GM19035 (cell line): ENCODE data around the gene BABAM1.

Experiments used
- ATAC-seq: cut with Tn5 transposase; IDR thresholded peaks from one replicate; pipeline ENCODE4 v1.9.1; 2021; ENCODE audit not compliant: unreplicated experiment

BABAM1 gene

DNA sequence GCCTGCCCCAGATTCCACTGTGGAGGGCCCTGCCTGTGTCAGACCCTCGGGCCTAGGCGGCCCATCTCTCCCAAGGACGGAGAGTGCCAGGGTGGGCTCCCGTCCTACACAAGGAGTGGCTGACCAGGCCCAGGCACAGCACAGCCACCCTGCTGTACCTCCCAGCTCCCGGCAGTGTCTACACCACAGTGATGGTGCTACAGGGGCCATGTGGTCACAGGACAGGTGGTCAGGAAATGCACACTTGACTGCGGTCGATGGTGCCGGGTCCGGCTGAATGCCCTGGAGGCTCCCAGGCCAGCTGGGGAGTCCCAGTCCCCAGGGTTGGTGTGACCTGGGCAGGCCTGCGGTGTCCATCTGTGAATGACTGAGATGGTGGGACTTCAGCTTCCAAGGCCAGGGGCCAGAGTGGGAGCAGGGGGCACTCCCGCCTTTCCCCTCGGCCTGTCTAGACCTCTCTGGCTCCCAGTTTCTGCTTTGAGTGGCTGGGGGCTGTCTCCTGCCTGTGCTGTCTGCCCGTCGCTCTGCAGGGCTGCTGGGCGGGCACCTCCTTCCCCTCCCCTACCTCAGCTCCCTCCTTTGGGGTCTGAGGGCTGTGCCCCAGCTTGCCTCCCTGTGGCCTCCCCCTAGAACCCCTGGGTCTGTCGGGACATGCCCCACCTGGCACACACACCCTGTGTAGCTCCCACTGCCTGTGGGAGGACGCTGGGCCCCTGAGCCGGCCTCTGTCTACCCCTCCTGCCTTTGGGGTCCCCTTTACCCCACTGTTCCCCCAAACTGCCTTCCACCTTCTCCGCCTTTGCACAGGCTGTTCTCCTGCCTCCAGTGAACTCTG is 54.6 kb downstream of the BABAM1 start:
- ATAC-seq = no peak

DNA sequence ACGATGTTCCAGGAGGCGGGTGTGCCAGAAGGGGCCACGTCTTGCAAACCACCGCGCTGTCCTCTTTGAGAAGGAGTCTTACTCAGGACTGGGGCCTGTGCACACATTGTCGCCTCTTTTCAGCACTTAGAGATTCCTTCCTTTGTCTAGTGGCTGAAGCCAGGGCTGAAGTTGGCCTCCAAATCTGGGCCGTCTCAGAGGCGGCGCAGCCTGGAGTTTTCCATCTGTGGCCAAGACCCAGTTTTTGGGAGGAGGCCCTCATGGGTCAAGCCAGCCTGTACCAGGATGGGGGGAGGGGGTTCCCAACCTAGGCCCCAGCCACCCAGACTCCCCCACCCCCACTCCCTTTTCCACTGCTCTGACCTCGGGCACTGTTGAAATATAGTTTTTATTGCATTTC is 55.6 kb downstream of the BABAM1 start:
- no peak for ATAC-seq

DNA sequence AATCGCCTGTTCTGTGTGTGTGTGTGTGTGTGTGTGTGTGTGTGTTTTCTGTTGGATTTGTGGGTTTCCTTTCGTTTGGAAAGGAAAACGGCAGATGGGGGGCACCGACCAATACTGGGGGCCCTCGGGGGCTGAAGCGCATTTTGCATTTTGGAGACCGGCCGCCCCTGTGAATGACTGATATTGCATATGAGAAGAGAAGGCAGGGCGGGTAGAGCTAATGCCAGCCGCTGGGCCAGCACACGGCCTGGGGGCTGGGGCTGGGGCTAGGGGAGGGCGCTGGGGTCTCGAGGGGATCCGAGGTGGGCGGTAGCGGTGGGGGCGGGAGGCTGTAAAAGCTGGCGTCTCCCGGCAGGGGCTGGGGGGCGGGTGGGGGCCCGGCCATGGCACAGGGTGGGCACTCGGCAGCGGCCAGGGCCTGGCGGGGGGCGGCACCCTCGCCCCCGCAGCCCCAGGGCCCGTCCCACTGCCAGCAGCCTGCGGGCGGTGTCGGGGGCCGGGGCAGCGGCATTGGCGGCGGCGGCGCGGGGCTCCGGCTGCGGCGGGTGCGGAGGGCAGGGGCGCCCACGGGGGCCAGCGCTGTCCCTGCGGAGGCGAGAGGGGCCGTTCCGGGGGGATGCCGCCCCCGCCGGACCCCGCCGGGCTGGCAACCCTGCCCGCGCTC is 56.2 kb downstream of the BABAM1 start:
- ATAC-seq = no peak

DNA sequence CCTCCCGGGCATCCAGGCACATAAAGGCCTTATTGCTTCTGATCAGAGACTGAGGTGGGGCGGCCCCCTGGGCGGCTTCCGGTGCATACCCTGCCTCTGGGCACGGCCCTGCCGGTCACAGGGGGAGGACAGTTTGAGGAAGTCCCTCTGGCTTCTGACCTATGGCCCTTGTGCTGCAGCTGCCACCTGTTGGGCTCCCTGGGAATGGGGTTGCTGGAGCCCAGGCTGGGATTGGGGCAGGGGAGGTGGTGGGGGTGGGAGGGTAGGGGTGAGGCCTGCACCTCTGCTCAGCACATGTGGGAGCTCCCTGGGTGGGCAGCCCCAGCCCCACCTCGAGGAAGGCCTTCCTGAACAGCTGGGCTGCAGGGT is 56.7 kb downstream of the BABAM1 start:
- ATAC-seq = no peak

DNA sequence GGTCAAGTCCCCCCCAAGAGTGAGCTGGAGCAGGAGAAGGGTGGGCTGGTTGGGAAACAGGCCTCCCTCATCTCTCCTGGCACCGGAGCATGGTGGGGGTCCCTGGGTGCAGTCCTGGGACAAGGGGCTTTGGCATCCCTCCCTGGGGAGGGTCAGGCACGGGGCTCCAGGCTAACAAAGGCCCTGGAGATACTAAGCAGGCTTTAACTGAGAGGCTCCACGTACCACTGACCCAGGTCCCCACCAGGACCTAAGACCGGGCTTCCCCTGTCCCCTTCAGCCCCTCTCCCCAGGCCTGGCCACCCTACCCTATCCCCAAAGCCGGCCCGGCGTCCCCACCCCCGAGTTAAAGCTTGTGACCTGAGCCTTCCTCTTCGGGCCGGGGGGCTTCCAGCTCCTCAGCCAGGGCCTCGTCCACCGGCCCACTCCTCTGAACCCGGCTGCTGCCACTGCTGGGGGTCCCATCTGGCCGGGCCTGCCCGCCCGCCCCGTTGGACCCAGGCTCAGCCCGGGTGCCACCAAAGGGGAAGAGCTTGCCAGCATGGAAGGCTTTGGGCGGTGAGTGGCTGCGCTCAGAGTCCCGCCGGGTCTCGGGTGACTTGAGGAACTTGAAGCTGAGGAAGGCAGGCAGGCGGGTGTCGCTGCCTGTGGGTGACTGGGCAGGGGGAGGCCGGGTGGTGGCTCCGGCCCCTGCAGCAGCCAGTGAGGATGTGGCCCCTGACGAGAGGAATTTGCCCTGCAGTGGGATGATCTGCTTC is 57.3 kb downstream of the BABAM1 start:
- no peak for ATAC-seq

DNA sequence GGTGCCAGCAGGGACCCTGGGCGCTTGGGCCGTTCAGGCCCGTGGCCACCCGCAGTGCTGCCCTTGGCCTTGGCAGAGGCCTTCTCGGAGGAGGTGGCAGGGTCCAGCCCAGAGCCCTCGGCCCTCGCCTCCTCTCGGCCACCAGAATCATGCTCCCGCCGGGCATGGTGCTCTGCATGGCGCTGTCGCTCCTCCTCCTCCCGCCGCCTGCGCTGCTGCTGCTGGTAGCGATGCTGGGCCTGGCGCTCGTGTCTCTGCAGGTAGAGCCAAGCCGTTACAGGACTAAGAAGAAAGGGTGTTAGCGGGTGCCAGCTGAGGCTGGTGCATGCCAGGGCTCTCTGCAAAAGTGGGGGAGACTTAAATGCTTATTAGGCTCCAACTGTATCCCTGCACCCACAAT is 57.9 kb downstream of the BABAM1 start:
- no peak for ATAC-seq

DNA sequence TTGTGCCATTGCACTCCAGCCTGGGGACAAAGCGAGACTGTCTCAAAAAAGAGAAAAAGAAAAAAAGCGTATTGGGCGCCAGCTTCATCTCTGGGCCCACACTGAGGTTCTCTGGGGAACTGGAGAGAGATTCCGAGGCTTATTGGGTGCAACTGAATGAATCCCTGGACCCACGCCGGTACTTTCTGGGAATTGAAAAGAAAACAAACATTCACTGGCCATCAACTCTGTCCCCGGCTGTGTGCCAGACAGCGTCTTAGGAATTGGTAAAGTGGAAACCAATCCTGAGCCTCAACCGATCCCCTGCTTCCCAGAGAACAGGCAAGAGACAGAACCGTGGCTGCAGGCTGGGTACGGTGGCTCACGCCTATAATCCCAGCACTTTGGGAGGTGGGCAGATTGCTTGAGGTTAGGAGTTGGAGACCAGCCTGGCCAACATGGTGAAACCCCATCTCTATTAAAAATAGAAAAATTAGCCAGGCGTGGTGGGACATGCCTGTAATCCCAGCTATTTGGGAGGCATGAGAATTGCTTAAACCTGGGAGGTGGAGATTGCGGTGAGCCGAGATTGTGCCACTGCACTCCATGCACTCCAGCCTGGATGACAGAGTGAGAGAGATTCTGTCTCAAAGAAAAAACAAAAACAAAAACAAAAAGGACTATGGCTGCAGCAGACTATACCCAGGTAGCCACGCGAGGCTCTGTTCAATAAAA is 58.8 kb downstream of the BABAM1 start:
- ATAC-seq = no peak

DNA sequence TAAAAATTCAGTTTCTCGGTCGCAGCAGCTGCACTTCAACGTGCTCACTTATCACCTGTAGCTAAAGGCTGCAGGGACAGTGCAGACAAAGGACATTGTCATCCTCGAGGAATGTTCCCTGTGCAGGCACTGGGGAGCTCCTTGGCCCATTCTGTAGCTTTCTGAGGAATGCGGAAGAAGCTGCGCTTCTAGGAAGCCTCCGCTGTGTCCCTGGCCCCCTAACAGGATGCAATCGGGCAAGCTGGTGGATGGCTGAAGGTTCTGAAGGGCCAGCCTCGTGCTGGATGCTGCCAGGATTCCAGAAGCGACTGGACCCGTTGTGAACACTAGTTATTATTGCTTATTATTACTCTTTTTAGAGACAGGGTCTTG is 59.3 kb downstream of the BABAM1 start:
- no peak for ATAC-seq

DNA sequence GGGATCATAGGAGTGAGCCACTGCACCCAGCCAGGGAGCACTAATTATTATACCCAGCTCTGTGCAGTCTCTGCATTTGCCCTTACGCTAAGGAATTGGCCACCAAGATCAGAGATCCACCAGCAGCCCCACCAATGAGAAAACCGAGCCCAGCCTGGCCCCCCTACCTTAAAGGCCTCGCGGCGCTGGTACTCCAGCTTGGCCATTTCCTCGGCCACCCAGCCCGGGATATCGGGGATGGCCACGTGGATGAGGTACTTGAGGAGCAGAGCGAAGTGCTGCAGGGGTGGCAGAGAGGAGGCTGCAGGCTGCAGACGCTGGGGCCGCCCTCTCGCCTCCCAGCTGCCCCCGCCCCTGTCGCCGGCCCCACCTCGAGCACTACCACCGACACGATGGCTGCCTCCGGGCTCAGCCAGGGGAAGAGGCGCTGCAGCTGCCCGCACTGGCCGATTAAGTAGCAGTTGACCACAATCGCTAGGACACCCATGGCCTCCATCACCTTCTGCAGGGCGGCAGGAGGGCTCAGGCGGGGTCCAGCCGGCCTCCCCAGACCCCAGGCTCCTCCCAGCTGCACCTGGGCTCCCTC is 59.9 kb downstream of the BABAM1 start:
- no peak for ATAC-seq

DNA sequence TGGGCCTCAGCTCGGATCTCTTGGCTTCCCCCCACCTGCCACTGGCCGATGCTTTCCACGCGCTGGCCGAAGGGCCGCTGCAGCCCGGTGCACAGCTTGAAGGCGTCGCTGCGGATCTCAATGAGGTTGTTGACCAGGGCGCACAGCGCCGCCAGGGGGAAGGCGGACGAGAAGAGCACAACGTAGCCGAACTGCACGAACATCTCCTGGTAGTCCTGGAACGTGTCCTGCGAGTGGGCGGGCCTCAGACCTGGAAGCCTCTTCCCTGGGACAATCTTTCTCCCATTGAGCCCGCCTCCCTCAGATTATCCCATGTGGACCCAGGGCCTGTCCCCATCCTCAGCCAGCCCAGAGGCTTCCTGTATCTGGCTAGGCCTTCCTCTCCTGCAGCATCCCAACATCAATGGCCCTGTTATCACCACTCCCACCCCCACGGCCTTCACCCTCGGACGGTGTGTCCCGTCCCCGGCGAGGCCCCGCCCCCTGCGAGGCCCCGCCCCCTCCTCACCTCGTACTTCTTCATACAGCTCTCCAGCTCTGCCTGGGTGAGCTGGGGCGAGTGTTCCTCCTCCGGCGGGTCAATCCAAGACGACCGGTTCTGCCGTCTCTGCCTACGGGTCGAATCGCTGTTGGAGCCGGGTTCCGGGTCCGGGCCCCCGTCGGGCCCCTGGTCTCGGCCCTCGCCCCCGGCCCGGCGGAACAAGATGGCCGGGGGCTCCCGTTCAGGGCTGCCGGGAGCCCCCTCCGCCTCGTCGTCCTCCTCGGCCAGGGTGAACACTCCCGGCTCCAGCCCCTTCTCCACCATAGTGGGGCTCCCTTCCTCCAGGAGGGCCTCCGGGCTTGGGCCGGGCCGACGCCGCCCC is 60.6 kb downstream of the BABAM1 start:
- ATAC-seq = no peak
